Effector memory CD4-positive, alpha-beta T cell (primary cell): ENCODE data around the gene KIR2DL3.
"Not testable (repeated sequence)": the region's sequence is repeated elsewhere in the genome, so short reads cannot be mapped to it uniquely, and the experiment has no call there.

Source experiments
- DNase-seq, 3 donors: peaks; one replicate each; pipeline ENCODE4 v3.0.0-alpha.2; 2020
- H3K27ac ChIP-seq: 2 replicates; pipeline ENCODE4 v1.7.0; 2013; ENCODE audit warnings: mild to moderate bottlenecking, low read length, moderate library complexity; ENCODE audit not compliant: insufficient read depth, poor library complexity, severe bottlenecking
- H3K27me3 ChIP-seq: replicated peaks from 2 replicates; pipeline ENCODE4 v1.7.0; 2013; ENCODE audit warnings: mild to moderate bottlenecking, low read length; ENCODE audit not compliant: insufficient read depth, control insufficient read depth, poor library complexity, severe bottlenecking
- H3K36me3 ChIP-seq: 2 replicates; pipeline ENCODE4 v1.7.0; 2013; ENCODE audit warnings: mild to moderate bottlenecking, low read length, moderate library complexity; ENCODE audit not compliant: control insufficient read depth, insufficient read depth
- H3K4me1 ChIP-seq: 2 replicates; pipeline ENCODE4 v1.7.0; 2013; ENCODE audit warnings: low read length, mild to moderate bottlenecking; ENCODE audit not compliant: control insufficient read depth, insufficient read depth, poor library complexity, severe bottlenecking
- H3K4me3 ChIP-seq: 2 replicates; pipeline ENCODE4 v1.7.0; 2013; ENCODE audit warnings: low read length, low read depth, mild to moderate bottlenecking; ENCODE audit not compliant: insufficient read depth, poor library complexity, severe bottlenecking
- H3K9me3 ChIP-seq: 2 replicates; pipeline ENCODE4 v1.7.0; 2013; ENCODE audit warnings: mild to moderate bottlenecking, low read length, moderate library complexity; ENCODE audit not compliant: control insufficient read depth

The KIR2DL3 gene

DNA sequence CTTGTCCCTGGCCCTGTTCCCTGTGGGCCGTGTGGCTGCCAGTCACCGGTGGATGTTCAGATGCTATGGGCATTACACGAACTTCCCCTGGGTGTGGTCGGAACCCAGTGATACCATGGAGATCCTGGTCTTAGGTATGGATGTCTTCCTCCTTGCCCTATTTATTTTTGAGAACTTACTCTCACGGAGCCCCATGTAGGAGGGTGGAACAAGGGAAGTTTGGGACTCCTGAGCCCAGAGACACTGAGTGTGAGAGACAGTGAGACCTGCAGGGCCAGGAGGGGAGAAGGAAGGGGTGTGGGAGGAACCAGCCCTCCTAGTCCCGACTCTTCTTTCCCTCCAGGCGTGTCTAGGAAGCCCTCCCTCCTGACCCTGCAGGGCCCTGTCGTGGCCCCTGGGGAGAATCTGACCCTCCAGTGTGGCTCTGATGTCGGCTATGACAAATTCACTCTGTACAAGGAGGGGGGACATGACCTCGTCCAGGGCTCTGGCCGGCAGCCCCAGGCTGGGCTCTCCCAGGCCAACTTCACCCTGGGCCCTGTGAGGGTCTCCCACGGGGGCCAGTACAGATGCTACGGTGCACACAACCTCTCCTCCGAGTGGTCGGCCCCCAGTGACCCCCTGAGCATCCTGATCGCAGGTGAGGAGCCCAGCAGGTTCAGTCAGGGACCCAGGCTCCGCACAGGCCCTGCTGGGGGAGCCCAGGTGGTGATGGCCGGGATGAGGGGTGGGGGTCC is 28.9 kb upstream of the KIR2DL3 start:
- no peak for DNase-seq
- peaks cover 5% of the 10 kb centered on the region for H3K4me1 ChIP-seq
- no peaks in the 10 kb centered on the region for H3K27me3 ChIP-seq
- H3K9me3 ChIP-seq, result no peaks in the 10 kb centered on the region
- no peaks in the 10 kb centered on the region for H3K36me3 ChIP-seq
- H3K4me3 ChIP-seq, result no peak overlapping the region
- no peak overlapping the region for H3K27ac ChIP-seq

DNA sequence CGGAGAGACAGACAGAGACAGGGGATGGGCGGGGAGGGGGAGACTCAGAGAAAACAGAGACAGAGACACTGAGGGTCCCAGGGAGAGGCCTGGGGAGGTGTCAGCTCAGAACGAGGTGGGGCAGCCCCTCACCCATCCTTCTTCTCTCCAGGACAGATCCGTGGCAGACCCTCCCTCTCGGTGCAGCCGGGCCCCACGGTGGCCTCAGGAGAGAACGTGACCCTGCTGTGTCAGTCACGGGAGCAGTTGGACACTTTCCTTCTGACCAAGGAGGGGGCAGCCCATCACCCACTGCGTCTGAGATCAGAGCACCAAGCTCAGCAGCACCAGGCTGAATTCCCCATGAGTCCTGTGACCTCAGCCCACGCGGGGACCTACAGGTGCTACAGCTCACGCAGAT is 28.4 kb upstream of the KIR2DL3 start:
- H3K9me3 ChIP-seq, DNase-seq: not testable (repeated sequence)

DNA sequence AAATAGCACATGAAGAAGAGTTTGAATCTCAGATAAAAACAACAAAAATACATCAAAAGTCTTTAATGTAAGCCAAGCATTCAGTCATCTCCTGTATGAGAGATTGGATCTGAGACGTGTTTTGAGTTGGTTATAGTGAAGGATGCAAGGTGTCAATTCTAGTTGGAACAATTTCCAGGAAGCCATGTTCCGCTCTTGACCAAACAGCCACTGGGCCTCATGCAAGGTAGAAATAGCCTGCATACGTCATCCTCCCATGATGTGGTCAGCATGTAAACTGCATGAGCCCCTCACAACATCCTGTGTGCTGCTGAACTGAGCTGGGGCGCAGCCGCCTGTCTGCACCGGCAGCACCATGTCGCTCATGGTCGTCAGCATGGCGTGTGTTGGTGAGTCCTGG is 14.2 kb upstream of the KIR2DL3 start, which contains the start of gene KIR3DL3:
KIR3DL3 (plus strand) TSS at position 301 of the 400 bp plus-strand sequence; CDS start at position 356, 55 bp downstream.
- Histone ChIP-seq H3K27me3 (no peaks in the 10 kb centered on the region), H3K27ac (no peak within 1 kb of the TSS), H3K9me3 (peaks cover 4% of the 10 kb centered on the region), H3K36me3 (no peaks in the 10 kb centered on the region), H3K4me1 (no peaks in the 10 kb centered on the region), H3K4me3 (no peak within 1 kb of the TSS)
- DNase-seq, result no peak

More for the DNA sequence above, 28.4 kb upstream of the KIR2DL3 start:
- H3K27ac ChIP-seq, H3K4me1 ChIP-seq, H3K36me3 ChIP-seq, H3K4me3 ChIP-seq, H3K27me3 ChIP-seq: not testable (repeated sequence)

DNA sequence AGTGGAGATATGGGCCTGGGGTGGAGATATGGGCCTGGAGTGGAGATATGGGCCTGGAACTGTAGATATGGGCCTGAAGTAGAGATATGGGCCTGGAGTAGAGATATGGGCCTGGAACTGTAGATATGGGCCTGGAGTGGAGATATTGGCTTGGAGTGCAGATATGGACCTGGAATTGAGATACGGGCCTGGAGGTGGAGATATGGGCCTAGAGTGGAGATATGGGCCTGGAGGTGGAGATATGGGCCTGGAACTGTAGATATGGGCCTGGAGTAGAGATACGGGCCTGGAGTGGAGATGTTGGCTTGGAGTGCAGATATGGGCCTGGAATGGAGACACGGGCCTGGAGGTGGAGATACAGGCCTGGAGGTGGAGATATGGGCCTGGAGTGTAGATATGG is 13.7 kb upstream of the KIR2DL3 start:
- Histone ChIP-seq H3K4me1 (no peaks in the 10 kb centered on the region), H3K27ac (no peak overlapping the region), H3K9me3 (peaks cover 4% of the 10 kb centered on the region), H3K36me3 (no peaks in the 10 kb centered on the region), H3K27me3 (no peaks in the 10 kb centered on the region), H3K4me3 (no peak overlapping the region)
- no peak for DNase-seq

DNA sequence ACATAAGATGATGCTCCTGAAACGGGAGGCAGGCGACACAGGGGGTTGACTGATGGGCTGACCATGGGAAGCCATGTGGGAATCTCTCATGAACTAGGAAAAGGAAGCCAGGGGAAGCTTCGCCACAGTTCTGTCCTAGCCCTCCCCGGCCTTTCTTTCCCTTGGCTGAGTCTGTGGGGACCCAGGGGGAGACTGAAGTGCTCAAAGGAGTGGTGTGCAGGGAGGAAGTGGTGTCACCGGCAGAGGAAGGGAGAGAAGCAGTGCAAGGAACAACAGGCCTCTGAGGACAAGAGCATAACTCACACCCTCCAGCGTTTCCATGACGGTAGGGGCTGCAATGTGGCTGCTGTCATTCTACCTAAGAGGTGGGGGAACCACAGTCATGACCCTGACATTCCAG is 13.0 kb upstream of the KIR2DL3 start:
- Histone ChIP-seq H3K36me3 (no peaks in the 10 kb centered on the region), H3K4me3 (no peak overlapping the region), H3K4me1 (no peaks in the 10 kb centered on the region), H3K27ac (no peak overlapping the region), H3K9me3 (peaks cover 4% of the 10 kb centered on the region), H3K27me3 (no peaks in the 10 kb centered on the region)
- DNase-seq, result no peak

DNA sequence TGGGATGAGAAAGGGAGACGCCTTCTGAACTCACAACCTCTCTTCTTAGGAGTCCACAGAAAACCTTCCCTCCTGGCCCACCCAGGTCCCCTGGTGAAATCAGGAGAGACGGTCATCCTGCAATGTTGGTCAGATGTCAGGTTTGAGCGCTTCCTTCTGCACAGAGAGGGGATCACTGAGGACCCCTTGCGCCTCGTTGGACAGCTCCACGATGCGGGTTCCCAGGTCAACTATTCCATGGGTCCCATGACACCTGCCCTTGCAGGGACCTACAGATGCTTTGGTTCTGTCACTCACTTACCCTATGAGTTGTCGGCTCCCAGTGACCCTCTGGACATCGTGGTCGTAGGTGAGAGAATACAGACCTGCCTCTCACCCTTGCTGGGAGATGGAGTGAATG is 10.8 kb upstream of the KIR2DL3 start:
- no peaks in the 10 kb centered on the region for H3K36me3 ChIP-seq
- H3K4me1 ChIP-seq, result no peaks in the 10 kb centered on the region
- H3K4me3 ChIP-seq, result no peak overlapping the region
- H3K9me3 ChIP-seq, result no peaks in the 10 kb centered on the region
- DNase-seq, result no peak
- H3K27me3 ChIP-seq, result no peaks in the 10 kb centered on the region
- no peak overlapping the region for H3K27ac ChIP-seq

DNA sequence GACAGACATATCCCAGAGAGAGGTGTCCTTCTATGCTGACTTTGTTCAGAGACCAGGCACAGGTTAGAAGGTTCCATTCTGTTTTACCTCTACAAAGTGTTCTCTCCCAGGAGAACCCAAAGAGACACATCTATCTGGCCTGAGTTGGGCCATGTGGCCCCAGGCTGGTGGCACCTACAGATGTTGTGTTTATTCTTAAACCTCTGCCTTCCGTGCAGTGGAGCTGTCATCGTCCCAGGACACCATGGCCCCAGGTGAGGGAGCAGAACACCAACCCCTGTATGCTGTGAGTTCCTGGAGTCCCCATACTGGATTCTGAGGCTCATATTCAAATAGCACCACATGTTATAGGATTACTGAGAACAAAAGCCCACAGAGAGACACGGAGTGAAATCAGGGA is 10.1 kb upstream of the KIR2DL3 start:
- Histone ChIP-seq H3K27me3 (no peaks in the 10 kb centered on the region), H3K9me3 (no peaks in the 10 kb centered on the region), H3K27ac (no peak overlapping the region), H3K36me3 (no peaks in the 10 kb centered on the region), H3K4me3 (no peak overlapping the region), H3K4me1 (no peaks in the 10 kb centered on the region)
- DNase-seq, result no peak

DNA sequence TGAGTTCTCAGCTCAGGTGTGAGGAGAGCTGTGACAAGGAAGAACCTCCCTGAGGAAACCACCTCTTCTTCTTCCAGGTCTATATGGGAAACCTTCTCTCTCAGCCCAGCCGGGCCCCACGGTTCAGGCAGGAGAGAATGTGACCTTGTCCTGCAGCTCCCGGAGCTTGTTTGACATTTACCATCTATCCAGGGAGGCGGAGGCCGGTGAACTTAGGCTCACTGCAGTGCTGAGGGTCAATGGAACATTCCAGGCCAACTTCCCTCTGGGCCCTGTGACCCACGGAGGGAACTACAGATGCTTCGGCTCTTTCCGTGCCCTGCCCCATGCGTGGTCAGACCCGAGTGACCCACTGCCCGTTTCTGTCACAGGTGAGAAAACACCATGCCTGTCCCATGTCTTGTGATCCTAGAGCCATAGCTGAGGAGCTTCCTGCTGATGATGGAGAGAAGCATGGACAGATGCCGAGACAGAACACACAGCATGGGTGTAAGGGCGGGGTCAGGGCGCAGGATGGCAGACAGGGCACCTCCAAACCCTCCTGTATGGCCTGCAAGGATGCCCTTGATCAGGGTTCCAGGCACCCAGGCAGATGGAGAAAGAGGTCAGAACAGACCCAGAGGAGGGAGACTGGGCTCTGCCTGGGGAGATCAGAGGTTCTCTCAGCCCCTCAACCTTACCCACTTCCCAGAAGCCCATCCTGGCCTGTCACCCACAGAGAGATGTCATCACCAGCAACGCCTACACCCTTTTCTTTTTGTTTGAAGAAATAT is 8.7 kb upstream of the KIR2DL3 start:
- Histone ChIP-seq H3K27ac (no peak overlapping the region), H3K36me3 (no peaks in the 10 kb centered on the region), H3K27me3 (no peaks in the 10 kb centered on the region), H3K4me1 (no peaks in the 10 kb centered on the region), H3K9me3 (no peaks in the 10 kb centered on the region), H3K4me3 (no peak overlapping the region)
- DNase-seq, result no peak

DNA sequence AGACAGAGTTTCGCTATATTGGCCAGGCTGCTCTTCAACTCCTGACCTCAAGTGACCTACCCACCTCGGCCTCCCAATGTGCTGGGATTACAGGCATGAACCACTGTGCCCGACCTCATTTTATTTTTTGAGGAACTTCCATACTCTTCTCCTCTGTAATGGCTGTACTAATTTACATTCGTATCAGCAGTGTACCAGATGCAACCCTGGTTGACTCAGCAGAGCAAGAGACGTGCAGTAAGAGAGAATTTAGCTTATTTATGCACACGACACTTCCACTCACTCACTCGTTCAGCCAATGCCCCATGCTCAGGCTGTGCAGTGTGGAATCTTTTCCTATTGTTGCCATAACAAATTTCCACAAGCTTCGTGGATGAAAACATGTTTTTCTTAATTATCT is 7.1 kb upstream of the KIR2DL3 start:
- Histone ChIP-seq H3K36me3 (no peaks in the 10 kb centered on the region), H3K4me3 (no peak overlapping the region), H3K4me1 (no peaks in the 10 kb centered on the region), H3K27me3 (no peaks in the 10 kb centered on the region), H3K9me3 (no peaks in the 10 kb centered on the region), H3K27ac (no peak overlapping the region)
- DNase-seq, result no peak

DNA sequence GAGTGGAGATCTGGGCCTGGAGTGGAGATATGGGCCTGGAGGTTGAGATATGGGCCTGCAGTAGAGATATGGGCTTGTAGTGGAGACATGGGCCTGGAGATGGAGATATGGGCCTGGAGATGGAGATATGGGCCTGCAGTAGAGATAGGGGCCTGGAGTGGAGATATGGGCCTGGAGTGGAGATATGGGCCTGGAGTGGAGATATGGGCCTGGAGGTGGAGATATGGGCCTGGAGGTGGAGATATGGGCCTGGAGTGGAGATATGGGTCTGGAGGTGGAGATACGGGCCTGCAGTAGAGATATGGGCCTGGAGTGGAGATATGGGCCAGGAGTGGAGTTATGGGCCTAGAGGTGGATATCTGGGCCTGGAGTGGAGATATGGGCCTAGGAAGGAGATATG is 402 bp downstream of the KIR2DL3 start:
- no peak for DNase-seq
- Histone ChIP-seq H3K4me3 (no peak overlapping the region), H3K36me3 (no peaks in the 10 kb centered on the region)

More for the DNA sequence above, 402 bp downstream of the KIR2DL3 start:
- Histone ChIP-seq H3K27ac (no peak overlapping the region), H3K9me3 (no peaks in the 10 kb centered on the region), H3K4me1 (no peaks in the 10 kb centered on the region), H3K27me3 (no peaks in the 10 kb centered on the region)
